Hematopoietic multipotent progenitor cell treated with erythropoietin and hydrocortisone succinate and interleukin-3 and kit ligand, for 17 days (in vitro differentiated cells): Measurements from ENCODE around the gene CMSS1.

ENCODE experiments used
- DNase-seq: peaks from one replicate; pipeline ENCODE4 v3.0.0-alpha.2; 2015; ENCODE audit warnings: low spot score

The CMSS1 gene

DNA sequence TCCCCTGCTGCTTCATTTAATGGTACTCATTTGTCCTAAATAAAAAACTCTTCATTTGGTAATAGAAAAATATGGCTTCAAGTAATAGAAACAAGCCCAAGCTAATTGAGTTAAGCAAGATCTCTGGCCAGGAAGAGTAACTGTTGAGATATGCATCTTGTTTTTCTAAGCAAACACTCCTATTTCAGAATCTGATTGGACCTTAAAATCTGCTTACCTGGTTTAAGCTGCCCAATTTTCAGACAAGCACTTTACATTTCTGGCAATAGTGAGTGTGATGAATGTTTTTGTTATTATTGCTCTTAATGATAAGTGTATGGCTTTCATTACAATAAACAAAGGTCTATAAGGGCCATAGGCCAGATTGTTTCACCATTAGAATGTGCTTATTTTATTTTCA is 86.2 kb downstream of the CMSS1 start:
- no peak for DNase-seq

DNA sequence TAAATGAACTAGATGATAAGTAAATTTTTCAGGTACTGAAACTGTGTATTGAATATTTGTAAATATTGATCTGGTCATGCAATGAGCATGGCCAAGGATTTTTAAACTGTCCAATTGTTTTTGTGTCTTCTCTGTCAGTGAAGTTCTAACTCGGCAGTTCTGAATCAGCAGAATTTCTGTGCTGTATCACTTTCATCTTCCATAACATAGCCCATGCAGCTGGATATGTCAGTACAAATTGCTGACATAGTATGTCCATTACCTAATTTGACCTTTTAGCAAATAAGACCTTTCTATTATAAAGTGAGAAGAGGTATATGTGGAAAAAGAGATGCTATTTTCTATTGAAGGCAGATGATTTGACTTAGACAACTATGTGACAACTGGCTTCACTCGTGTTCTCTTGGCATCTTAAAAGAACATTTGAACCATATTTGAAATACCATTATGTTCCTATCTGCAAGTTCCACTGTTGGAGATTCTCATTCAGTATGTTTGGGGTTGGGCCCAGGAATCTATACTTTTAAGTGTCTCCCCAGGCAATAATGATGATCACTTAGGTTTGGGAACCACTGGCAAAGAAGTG is 90.4 kb downstream of the CMSS1 start:
- no peak for DNase-seq

DNA sequence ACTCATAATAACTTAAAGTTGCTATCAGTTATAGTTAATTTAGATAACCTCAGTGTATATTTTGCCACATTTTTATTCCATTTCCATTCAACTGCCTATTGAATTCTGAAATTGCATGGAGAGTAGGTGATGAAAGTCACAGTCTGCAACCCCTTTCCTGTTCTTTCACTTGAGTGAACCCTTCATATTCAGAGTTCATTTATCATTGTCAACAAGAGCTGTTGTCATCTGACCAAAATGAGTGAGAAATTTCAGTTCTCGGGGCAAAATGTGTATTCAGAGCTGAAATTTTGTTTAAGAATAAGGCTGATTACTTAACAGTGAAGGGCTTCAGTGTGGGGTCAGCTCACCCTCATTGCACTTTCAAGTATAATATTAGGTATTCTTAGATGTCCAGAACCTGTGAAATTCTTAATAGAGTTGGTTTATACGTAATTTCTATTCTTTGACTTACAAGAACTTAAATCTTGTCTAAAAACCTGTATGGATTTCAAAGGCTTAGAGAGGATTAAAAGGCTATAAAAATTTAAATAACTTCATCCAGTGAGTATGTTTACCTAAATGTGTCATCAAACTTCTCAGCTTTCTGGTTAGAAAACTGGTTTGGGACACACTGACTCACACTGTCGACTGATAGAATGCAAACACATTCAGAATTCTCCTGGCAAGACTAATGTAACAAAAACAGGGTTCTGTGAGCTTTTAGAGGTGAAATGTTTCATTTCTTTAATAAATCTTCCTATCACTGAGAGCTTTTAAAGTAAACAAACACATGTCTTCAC is 92.2 kb downstream of the CMSS1 start:
- DNase-seq: no peak

DNA sequence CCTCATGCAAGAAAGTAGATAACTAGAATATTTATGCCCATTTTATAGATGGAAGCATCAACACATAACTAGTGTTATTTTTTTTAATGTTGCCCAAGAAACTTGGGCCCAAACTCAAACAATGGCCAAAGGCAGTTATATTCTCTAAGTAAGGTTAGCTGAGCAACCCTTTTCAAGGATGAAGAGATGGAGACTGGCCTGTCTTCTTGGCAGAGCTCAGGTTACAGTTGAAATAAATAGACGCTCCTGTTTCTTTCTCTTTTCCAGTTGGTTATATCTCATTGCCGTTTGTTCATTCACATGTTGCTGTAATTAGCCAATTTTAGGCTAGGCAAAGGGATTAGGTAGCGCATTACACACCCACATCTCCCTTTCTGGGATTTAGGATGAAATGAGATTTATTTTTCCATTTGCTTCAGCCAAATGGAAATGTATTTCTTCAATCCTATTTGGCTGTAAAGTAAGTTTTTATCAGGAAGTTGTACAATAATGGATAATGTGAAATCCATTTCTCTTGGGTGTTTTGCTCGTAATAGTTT is 93.2 kb downstream of the CMSS1 start:
- DNase-seq: no peak

DNA sequence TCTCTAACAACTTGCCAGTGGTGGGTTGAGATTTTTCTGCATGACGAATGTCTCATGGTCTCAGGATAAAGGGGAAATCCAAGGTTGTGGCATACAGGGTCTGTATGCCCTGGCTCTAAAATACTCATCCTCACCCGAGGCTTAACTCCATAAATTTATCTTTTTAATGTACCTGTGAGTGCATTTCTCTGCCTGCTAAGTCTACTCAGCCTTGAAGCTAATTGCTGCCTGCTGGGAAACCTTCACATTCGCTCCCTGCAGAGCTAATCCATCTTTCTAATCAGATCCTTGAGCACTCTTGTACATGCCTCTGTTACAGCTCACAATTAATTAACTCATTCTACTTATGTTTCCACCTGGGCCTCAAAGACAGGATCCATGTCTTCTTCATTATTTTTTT is 93.8 kb downstream of the CMSS1 start:
- no peak for DNase-seq

DNA sequence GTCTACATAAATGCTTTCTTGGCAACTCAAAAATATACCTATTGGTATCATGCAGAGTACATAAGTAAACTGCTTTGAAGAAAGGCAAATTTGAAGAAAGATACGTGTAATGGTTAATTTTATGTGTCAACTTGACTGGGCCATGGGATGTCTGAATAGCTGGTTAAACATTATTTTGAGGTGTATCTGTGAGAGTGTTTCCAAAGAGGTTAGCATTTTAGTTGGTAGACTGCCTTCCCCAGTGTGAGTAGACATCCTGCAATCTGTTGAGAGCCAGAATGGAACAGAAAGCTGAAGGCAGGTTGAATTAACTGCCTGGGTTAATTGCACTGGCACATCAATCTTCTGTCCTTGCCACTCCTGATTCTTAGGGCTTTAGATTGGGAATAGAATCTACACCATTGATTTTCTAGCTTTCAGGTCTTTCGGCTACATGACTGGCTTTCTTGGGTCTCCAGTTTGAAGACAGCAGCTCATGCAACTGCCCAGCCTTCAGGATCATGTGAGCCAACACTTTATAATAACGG is 98.3 kb downstream of the CMSS1 start:
- DNase-seq: no peak

DNA sequence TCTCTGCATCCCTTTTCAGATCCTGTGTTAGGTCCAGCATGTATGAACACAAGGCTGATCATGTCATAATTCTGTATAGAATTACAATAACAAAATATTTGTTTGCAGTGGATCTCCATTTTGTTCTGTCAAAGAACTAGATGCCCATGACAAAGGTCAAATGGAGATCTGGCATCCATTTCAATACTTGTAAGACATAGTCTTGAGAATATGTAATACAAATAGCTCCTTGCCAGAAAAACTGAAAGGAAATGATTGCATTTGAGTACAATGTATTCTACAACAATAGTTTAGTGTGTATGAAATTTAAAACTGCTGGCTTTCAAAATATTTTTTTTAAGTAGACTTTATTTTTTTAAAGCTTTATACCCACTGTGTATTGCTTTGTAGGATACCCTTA is 101.1 kb downstream of the CMSS1 start:
- no peak for DNase-seq

DNA sequence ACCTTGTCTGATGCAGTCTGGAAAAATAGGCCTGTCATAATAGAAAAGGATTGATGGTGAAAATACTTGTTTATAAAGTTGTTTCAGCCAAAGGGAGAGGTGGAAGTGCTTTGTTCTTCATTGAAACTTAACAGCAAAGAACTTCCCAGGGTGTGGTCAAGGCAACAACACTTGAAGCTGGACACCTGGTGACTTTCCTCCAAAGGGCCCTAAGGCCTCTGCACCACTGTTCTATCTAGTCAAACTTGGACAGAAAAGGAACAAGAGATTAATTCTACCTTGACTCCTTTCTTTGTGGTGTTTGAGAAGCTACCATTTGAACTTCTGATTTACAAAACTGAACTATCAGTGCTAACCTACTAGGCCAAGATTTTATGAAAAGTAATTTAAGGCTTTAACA is 102.0 kb downstream of the CMSS1 start:
- DNase-seq: no peak

DNA sequence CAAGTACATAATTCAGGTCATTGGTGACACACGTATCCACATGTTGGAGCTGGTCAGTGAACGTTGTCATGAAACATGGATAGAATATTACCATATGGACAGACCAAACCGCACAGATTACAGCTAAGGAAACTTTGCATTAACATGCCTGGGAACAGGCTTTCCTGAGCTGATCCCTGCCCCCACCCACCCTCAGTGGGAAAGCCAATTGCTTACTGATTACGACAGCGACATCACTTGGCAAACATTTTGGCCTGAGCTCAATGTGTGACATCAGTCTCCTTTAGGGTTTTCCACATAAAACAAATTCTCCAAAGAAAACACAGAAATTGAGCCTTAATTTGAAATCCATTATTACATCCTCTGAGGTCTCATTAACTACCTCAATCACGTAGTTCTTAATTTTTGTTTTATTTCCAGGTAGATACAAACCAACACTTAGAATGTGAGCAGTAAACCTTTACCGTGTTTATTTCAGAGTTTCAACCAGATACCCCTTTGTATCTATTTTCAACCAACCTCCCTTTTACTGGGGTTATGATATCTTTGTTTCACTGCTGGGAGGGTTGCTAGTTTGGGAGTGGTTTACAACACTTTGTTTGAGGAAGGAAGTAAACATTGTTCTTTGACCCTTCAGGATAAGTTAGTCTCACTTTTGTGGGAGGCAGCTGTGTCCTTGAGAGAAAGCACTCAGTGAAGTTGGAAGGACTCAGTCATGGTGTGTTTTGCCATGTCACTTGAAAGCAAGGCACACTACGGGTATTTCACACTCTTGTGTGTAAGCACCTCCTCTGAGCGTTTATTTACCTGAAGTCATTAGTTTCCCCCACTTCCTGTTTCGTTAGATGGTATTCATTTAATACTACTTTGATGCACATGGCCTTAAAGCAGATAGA is 103.1 kb downstream of the CMSS1 start:
- no peak for DNase-seq

DNA sequence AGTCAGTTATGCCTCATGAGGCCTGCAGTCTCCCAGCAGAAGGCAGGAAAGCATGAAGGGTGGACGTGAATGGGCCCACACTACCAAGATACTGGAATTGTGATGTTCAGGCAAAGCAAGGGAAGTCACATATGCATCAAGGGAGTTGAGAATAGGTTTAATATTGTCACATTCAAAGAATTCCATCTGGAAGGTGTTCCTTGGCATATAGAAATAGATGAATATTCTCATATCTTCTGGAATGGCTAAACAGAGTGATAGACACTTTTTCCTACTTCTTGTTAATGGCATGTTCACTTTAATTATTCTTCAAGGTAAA is 103.7 kb downstream of the CMSS1 start:
- DNase-seq: no peak

DNA sequence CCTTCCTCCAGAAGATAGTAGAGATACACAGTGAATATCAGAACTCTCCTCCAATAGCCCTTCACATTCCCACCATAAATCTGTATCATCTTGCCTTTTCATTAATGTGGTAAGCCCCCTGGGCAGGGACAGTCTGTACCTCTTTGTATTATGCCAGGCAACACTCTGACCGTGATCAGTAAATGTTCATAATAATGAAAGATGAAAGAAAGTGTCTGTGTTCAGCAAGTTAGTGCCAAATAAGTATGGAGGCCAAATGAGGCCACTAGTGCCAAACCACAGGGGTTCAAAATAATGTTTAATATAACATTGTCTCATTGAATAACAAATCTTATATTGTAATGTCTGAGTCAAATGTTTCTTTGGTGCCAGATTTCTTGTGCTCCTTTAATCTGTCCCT is 104.3 kb downstream of the CMSS1 start:
- DNase-seq: no peak

DNA sequence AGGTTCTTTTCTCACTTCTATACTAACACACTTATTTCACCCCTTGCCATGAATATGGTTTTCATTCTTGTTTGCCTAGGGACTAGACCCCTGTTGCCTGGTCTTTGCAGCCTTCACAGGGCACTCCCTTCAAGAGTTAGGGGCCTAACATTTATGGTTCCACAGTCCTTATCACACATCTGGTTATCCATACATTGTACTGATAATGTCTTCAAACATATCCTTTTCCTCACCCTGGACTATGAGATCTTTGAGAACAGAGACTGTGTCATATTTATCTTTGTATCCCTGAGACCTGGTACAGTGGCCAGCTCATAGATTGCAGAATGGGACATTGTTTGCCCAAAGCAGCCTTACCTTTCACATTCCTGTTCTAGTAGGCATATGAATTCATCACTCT is 106.2 kb downstream of the CMSS1 start:
- no peak for DNase-seq

DNA sequence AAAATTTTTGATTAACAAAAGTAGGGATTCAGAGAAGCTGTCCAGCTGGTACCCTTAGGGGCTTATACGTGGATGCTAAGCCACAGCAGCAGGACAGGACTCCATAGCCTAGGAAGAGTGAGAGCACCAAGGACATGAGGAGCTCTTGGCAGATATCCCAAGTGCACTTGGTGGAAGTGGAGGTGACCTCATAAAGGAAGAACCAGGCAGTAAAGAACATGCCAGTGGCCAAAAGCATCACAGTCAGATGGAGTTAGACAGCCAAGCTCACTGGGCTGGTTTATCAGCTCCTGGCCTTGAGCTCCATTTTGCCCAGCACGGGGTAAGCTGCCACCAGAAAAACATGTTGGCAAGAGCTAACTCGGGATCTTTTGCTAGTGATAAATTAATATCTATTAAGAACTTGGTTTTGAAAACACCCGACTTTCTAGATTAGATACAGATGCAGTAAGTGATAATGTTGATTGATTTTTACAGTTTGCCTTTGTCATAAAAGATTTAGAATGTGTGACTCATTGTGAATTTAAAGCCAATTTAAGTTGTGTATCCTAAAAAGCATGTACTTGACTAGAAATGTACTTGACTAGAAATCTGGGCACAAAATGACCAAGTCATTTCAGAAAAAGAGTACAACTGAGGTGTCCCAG is 108.0 kb downstream of the CMSS1 start:
- no peak for DNase-seq

DNA sequence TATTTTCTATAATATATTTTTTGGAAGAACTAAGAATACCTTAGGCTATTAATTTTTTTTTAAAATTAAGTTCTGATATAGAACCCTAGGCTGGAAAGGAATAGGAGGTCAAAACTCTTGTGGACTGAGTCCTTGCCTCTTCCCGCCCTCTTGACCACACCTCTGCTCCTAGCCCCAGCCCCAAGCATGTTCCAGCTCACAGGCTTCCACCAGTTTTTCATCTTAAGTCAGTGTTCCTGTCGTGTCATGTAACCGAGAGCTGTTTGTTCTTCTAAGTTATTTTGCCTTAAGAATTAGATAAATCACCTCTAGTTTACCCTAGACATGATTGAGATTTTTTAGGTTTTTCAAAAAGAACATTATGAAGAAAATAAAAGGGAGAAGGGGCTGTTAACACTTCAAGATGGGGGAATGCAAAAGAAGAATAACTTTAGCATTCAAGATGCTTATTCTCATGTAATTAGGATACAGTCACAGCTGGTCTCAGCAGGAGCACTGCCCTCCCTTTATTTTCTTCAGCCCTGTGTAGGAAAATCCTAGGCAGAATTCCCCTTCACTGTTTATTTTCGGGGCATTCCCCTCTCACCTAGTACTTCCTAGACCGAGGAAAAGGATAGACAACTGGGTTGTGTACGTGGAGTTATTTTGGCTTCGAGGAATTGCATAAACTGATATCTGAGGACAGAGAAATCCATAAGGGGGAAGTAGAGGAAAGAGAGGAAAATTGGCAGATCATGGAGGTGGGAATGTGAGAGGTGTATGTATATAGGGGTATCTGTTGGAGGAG is 110.2 kb downstream of the CMSS1 start:
- DNase-seq: no peak

DNA sequence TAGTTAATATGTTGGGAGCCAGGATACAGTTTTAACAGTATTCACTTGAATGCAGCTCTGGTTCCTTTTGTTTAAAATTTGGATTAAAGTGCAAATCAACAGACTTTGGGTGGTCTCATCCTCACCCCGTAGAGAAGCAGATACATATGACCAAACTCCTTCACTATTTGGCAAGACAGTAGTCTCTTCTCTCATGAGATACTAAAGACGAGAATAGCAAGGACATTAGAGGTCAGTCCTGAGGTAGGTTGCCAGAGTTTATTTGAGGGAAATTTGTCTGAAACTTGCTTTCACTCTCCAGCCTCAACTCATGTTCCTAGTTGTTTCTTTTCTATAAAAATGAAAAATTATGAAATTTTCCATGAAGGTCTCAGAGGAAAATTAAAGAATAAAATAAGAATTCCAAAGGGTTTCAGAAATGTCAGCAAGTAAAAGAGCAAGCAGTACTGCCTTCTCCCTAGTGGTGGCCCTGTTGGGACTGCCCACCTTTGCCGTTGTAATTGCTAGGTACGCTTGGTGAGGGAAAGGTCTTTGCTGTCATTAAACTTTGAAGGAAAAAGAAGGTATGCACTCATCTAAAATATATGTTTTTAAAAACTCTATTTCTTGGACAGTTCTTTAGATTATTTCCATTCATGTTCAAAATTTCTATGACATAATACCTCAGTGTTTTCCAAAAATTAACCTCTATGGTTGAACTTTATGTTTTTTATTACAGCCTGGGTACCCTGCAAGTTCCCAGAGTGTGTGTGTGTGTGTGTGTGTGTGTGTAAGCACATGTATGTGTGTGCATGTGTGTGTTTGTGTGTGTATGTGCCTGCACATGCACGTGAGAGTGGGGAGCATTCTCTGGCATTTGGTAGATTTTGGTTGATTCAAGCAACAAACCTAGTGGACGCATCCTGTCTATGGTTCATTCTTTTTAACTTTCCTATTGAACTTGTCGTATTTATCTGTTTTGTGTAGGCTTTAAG is 111.4 kb downstream of the CMSS1 start:
- no peak for DNase-seq

DNA sequence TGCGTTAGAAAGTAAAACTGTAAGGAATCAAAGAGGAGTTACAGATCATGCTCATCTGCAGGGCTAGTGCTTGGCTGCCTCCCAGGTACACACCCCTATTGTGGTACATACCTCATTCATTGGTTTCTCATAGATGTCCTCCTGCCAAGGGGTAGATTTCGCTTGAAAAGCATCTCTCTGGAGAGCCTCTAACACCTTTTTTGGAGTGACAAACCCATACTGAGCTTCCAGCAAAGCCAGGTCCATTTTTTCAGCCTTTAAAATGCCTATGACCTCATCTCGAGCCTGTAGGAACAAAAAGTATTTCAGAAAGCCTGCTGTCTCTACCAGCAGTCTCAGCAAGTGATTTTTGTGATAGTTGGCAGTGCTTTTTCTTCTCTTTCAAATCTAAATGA is 112.1 kb downstream of the CMSS1 start:
- DNase-seq: no peak

DNA sequence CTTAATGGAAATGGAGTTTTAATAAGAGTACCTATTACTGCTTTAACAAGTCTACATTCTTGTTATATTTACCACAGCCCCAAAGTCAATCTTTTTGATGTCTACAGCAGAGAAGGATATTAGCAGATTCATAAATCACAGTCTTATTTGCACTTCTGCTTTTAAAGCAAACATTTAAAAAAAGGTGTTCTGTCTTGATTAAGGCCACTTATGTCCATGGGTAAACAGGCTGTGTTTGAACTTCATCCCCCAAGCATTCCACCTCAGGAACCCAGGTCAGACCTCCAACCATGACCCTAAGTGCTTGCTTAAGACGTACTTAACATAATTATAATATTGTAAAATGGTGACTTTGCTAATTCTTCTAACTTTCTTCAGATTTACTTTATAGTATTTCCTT is 113.4 kb downstream of the CMSS1 start:
- no peak for DNase-seq

DNA sequence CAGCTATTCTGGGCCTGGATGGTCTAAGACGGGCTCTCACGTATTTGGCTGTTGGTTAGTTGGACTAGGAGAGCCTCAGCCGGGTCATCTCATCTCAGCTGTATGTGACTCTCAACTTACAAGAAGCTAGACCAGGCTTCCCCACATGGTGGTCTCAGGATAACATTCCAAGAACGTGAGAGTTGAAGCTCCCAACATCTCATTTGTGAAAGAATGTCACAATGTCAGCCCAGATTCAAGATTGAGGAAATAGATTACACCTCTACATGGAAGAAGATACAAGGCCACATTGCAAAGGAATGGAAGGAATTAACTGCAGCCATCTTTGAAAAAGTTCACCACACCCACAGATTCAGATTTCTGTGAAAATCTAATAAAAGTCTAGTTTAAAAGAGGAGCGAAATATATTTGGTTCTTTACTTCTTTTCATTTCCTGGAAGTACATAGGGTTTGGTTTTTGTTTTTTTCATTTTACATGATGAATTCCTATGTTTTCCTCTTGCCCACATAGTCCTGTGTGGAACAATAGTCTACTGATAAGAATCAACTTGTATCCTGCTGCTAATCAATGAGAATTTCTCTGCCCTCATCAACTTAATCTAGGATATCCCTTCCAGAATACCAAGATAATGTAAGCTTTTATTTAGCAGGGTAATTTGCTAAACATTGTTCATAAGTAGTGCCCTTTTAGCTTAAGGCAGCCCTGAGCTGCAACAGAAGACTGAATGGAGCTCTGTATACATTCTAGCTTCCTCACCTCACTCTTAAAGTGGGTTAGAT is 116.5 kb downstream of the CMSS1 start:
- no peak for DNase-seq
